ENCODE data around the gene NKD2. TPM values are rescaled to one million over a fixed set of nuclear protein-coding genes. Genes with fewer than 3 reads are reported as not detected.
"Not testable (repeated sequence)": the region's sequence is repeated elsewhere in the genome, so short reads cannot be mapped to it uniquely, and the experiment has no call there.

NKD2 gene
- total RNA-seq, 1 donor from 2014 or later, result 1.8 TPM

DNA sequence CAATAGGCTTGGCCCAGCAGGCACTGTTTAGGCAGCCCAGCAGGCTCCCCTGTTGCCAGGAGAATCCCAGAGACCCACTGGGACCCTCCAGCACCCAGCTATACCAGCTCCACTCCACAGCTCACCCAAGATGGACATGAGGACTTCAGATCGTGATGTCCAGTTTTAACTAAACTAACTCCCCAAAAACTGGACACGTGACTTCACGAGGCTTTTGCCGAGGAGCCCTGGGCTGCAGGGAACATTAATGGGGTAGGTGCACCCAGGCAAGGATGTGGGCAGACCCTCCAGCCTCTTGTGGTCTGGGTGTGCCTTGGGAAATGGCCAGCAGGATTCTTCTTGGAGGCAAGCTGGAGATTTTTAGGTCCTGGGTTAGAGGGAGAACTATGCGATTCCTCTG lies 8.9 kb upstream of the NKD2 start:
- DNase-seq (ENCODE audit: low spot score), result no peak
- Mint-ChIP-seq H3K27ac (ENCODE audit: unreplicated experiment) (no peak overlapping the region), H3K4me3 (ENCODE audit: unreplicated experiment) (no peak overlapping the region), H3K9me3 (ENCODE audit: unreplicated experiment) (no peaks in the 10 kb centered on the region), H3K27me3 (ENCODE audit: unreplicated experiment) (peaks cover 13% of the 10 kb centered on the region), H3K36me3 (ENCODE audit: low read depth, unreplicated experiment) (no peaks in the 10 kb centered on the region), H3K4me1 (ENCODE audit: unreplicated experiment) (peaks cover 19% of the 10 kb centered on the region)
- TF ChIP-seq, protein P1, sequence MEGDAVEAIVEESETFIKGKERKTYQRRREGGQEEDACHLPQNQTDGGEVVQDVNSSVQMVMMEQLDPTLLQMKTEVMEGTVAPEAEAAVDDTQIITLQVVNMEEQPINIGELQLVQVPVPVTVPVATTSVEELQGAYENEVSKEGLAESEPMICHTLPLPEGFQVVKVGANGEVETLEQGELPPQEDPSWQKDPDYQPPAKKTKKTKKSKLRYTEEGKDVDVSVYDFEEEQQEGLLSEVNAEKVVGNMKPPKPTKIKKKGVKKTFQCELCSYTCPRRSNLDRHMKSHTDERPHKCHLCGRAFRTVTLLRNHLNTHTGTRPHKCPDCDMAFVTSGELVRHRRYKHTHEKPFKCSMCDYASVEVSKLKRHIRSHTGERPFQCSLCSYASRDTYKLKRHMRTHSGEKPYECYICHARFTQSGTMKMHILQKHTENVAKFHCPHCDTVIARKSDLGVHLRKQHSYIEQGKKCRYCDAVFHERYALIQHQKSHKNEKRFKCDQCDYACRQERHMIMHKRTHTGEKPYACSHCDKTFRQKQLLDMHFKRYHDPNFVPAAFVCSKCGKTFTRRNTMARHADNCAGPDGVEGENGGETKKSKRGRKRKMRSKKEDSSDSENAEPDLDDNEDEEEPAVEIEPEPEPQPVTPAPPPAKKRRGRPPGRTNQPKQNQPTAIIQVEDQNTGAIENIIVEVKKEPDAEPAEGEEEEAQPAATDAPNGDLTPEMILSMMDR (IDR thresholded peaks at IDR 0.05; ENCODE audit: unreplicated experiment), result no peak

GRCh38 chr5:1000329-1000728 lies 8.3 kb upstream of the NKD2 start:
- TF ChIP-seq, protein P1 (IDR thresholded peaks at IDR 0.05; ENCODE audit: unreplicated experiment), result no peak
- no peaks in the 10 kb centered on the region for H3K9me3 Mint-ChIP-seq (ENCODE audit: unreplicated experiment)
- no peak overlapping the region for H3K27ac Mint-ChIP-seq (ENCODE audit: unreplicated experiment)
- DNase-seq (ENCODE audit: low spot score), result peak; percentile 2
- H3K4me3 Mint-ChIP-seq (ENCODE audit: unreplicated experiment), result no peak overlapping the region
- H3K36me3 Mint-ChIP-seq (ENCODE audit: low read depth, unreplicated experiment), result no peaks in the 10 kb centered on the region
- H3K27me3 Mint-ChIP-seq (ENCODE audit: unreplicated experiment), result peaks cover 13% of the 10 kb centered on the region
- H3K4me1 Mint-ChIP-seq (ENCODE audit: unreplicated experiment), result peaks cover 19% of the 10 kb centered on the region

DNA sequence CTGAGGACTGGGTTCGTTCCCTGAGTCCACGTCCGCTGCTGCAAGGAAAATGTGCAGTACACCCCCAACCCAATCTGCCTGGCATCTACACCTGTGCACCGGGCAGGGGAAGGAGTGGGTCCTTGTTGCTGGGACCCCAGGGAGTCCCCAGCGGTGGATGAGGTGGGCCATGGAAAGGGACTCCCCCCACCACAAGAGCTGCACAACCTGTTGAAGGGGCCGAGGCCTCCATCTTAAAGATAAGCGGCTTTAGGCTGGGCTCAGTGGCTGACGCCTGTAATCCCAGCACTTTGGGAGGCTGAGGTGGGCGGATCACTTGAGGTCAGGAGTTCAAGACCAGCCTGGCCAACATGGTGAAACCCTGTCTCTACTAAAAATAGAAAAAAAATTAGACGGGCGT lies 7.8 kb upstream of the NKD2 start:
- Mint-ChIP-seq H3K4me1 (ENCODE audit: unreplicated experiment) (peaks cover 19% of the 10 kb centered on the region), H3K27me3 (ENCODE audit: unreplicated experiment) (peaks cover 13% of the 10 kb centered on the region)
- not testable (repeated sequence) for H3K27ac Mint-ChIP-seq (ENCODE audit: unreplicated experiment); H3K4me3 Mint-ChIP-seq (ENCODE audit: unreplicated experiment); H3K36me3 Mint-ChIP-seq (ENCODE audit: low read depth, unreplicated experiment); H3K9me3 Mint-ChIP-seq (ENCODE audit: unreplicated experiment); DNase-seq (ENCODE audit: low spot score)

DNA sequence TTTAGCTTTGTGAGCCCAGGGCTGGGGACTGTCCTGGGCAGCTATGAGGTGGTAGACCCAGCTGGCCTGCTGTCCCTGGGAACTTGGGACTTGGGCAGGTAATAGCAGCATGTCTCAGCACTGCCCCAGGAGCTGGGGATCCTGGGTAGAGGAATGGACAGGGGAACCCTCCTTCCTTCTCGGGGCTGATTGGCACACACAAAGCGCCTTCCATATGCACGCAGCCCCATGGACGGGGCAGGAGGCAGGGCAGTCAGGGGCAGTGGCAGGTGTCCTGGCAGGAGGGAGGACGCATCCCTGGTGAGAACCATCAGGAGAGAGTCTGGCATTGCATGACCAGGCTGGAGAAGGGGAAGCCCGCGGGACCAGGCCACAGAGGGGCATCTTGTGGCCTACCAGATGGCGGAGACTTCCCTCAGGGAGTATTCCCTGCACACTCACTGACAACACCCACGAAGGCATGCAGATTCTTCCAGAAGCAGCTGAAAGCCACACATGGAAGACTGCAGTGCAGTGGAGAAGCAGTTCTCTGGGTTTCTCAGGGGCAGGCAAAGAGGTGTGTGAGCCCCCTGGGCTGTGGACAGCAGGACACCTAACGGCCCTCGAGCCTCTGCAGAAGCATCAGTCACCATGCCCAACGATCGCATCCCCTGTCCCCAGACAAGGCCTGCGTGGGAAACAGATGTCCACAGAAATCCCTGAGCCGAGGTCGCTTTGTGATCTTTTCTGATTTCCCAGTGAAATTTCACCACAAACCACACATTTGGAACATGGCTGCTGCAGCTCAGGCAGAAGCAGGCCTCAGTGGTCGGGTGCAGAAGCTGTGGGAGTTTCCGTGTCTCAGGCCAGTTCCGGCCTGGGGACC lies 7.0 kb upstream of the NKD2 start:
- H3K9me3 Mint-ChIP-seq (ENCODE audit: unreplicated experiment), result no peaks in the 10 kb centered on the region
- TF ChIP-seq, protein P1 (IDR thresholded peaks at IDR 0.05; ENCODE audit: unreplicated experiment), result no peak
- H3K27ac Mint-ChIP-seq (ENCODE audit: unreplicated experiment), result no peak overlapping the region
- H3K4me3 Mint-ChIP-seq (ENCODE audit: unreplicated experiment), result no peak overlapping the region
- H3K27me3 Mint-ChIP-seq (ENCODE audit: unreplicated experiment), result peaks cover 12% of the 10 kb centered on the region
- peaks cover 18% of the 10 kb centered on the region for H3K4me1 Mint-ChIP-seq (ENCODE audit: unreplicated experiment)
- no peaks in the 10 kb centered on the region for H3K36me3 Mint-ChIP-seq (ENCODE audit: low read depth, unreplicated experiment)
- peak; percentile 3 for DNase-seq (ENCODE audit: low spot score)

- Mint-ChIP-seq H3K27me3 (ENCODE audit: unreplicated experiment) (peaks cover 12% of the 10 kb centered on the region), H3K27ac (ENCODE audit: unreplicated experiment) (no peak overlapping the region), H3K9me3 (ENCODE audit: unreplicated experiment) (no peaks in the 10 kb centered on the region), H3K4me3 (ENCODE audit: unreplicated experiment) (no peak overlapping the region), H3K36me3 (ENCODE audit: low read depth, unreplicated experiment) (no peaks in the 10 kb centered on the region), H3K4me1 (ENCODE audit: unreplicated experiment) (peaks cover 12% of the 10 kb centered on the region)
- TF ChIP-seq, protein P1 (IDR thresholded peaks at IDR 0.05; ENCODE audit: unreplicated experiment), result no peak
- DNase-seq (ENCODE audit: low spot score), result no peak
Measured at GRCh38 chr5:1002271-1002546, 6.4 kb upstream of the NKD2 start.
